Endothelial cell of umbilical vein (primary cell): ENCODE results near the gene MVB12B. TPM values are rescaled to one million over a fixed set of nuclear protein-coding genes. Genes with fewer than 3 reads are reported as not detected.

Experiments used
- BruUV-seq: library from RNA; stranded (reverse); fragments of 400-500 nt; replicated peaks from 2 replicates; lab custom pipeline; 2021; lab: Mats Ljungman, UMichigan
- CTCF ChIA-PET: fragments of 300-600, 350-600 bp; sonication (Branson Sonifier 250); formaldehyde crosslinking; loops from one replicate; lab custom pipeline; 2021; ENCODE audit warnings: antibody characterized with exemption, inconsistent platforms; lab: Charles Lee
- POLR2A ChIA-PET: fragments of 300-600, 350-600 bp; sonication (Branson Sonifier 250); formaldehyde crosslinking; loops from one replicate; lab custom pipeline; 2021; ENCODE audit warnings: antibody characterized with exemption, inconsistent platforms; lab: Charles Lee
- DNase-seq: peaks from one replicate; pipeline ENCODE4 v3.0.0-alpha.2; 2011; ENCODE audit warnings: low read depth, low spot score
- FAIRE-seq: peaks from 2 replicates; lab custom pipeline; 2011; peaks lifted over from hg19 to GRCh38; lab: Jason Lieb, UNC
- H2AFZ ChIP-seq: 2 replicates; pipeline ENCODE4 v1.6.0; 2012; ENCODE audit warnings: low read depth, low read length, control low read depth, inconsistent platforms
- H3K27ac ChIP-seq: 2 replicates; pipeline ENCODE4 v1.5.1; 2011; ENCODE audit warnings: low read depth, mild to moderate bottlenecking, control low read depth, low read length, moderate library complexity; ENCODE audit not compliant: insufficient read depth
- H3K27me3 ChIP-seq, 2 experiments: 2 replicates each; pipeline versions ENCODE4 v1.6.0 to v1.6.1; 2011; ENCODE audit warnings: low read length in 2 of 2, mixed read lengths in 1 of 2; ENCODE audit not compliant: control insufficient read depth in 2 of 2, insufficient read depth in 2 of 2
- H3K36me3 ChIP-seq, 2 experiments: 2 replicates in 1 of 2; 3 replicates in 1 of 2; pipeline ENCODE4 v1.5.1; 2011; ENCODE audit warnings: low read length in 2 of 2, mild to moderate bottlenecking in 1 of 2, moderate library complexity in 1 of 2; ENCODE audit not compliant: control insufficient read depth in 2 of 2, insufficient read depth in 2 of 2; ENCODE audit errors: extremely low read depth in 1 of 2
- H3K4me1 ChIP-seq: 3 replicates; pipeline ENCODE4 v1.5.1; 2011; ENCODE audit warnings: mild to moderate bottlenecking, low read length; ENCODE audit not compliant: control insufficient read depth, insufficient read depth; ENCODE audit errors: extremely low read depth
- H3K4me2 ChIP-seq: 2 replicates; pipeline ENCODE4 v1.6.1; 2011; ENCODE audit warnings: low read length, control low read depth, mixed read lengths; ENCODE audit not compliant: insufficient read depth
- H3K4me3 ChIP-seq, 3 experiments: fragments of 200-600 bp in 1 of 3; sonication (generic), shearing (Covaris generic) in 1 of 3; replicated peaks in 1 of 3; 2 replicates each; pipeline ENCODE4 v1.5.1; 2011 to 2016; ENCODE audit warnings: control low read depth in 3 of 3, low read length in 3 of 3, mild to moderate bottlenecking in 2 of 3, inconsistent platforms in 1 of 3, low read depth in 1 of 3, moderate library complexity in 1 of 3; ENCODE audit not compliant: insufficient read depth in 1 of 3
- H3K79me2 ChIP-seq: 2 replicates; pipeline ENCODE4 v1.6.0; 2012; ENCODE audit warnings: low read length, inconsistent platforms; ENCODE audit not compliant: control insufficient read depth, insufficient read depth
- H3K9ac ChIP-seq: replicated peaks from 2 replicates; pipeline ENCODE3; 2011; ENCODE audit warnings: low read length, control low read depth; ENCODE audit not compliant: insufficient read depth; ENCODE audit errors: extremely low read depth
- H3K9me1 ChIP-seq: replicated peaks from 3 replicates; pipeline ENCODE4 v1.6.0; 2011; ENCODE audit warnings: mild to moderate bottlenecking, low read length; ENCODE audit not compliant: control insufficient read depth, insufficient read depth; ENCODE audit errors: extremely low read depth
- H3K9me3 ChIP-seq: replicated peaks from 2 replicates; pipeline ENCODE4 v1.5.1; 2012; ENCODE audit warnings: low read length, inconsistent platforms; ENCODE audit not compliant: control insufficient read depth, insufficient read depth
- H4K20me1 ChIP-seq: replicated peaks from 2 replicates; pipeline ENCODE3; 2011; ENCODE audit warnings: mild to moderate bottlenecking, low read length; ENCODE audit not compliant: control insufficient read depth, insufficient read depth; ENCODE audit errors: extremely low read depth
- CTCF ChIP-seq, 2 donors: IDR thresholded peaks; 1 replicate in 1 of 2; 2 replicates in 1 of 2; pipeline ENCODE4 v1.5.1; 2011; ENCODE audit warnings: low read length in 2 of 2, mild to moderate bottlenecking in 2 of 2, moderate library complexity in 2 of 2, control low read depth in 1 of 2, inconsistent platforms in 1 of 2, low read depth in 1 of 2; ENCODE audit not compliant: insufficient read depth in 1 of 2; ENCODE audit errors: extremely low read depth in 1 of 2
- EZH2 ChIP-seq: IDR thresholded peaks from 2 replicates; pipeline ENCODE4 v1.6.1; 2012; ENCODE audit warnings: borderline replicate concordance, low read depth, mild to moderate bottlenecking, moderate library complexity, low read length, inconsistent platforms; ENCODE audit not compliant: severe bottlenecking
- FOS ChIP-seq: IDR thresholded peaks from 2 replicates; pipeline ENCODE4 v1.6.1; 2011; ENCODE audit warnings: mild to moderate bottlenecking, low read length, moderate library complexity, borderline replicate concordance; ENCODE audit not compliant: insufficient read depth
- GATA2 ChIP-seq: IDR thresholded peaks from 2 replicates; pipeline ENCODE4 v1.7.0; 2011; ENCODE audit warnings: low read depth, mild to moderate bottlenecking, moderate library complexity, mixed read lengths, low read length; ENCODE audit not compliant: insufficient read length, insufficient read depth
- JUN ChIP-seq: IDR thresholded peaks from 2 replicates; pipeline ENCODE4 v1.6.1; 2011; ENCODE audit warnings: borderline replicate concordance, low read depth; ENCODE audit not compliant: insufficient read length, insufficient read depth
- MYC ChIP-seq: IDR thresholded peaks from one replicate; pipeline ENCODE4 v1.6.1; 2011; ENCODE audit warnings: mild to moderate bottlenecking, low read depth, low read length
- POLR2A ChIP-seq: IDR thresholded peaks from 2 replicates; pipeline ENCODE4 v1.6.1; 2012; ENCODE audit warnings: low read depth, mild to moderate bottlenecking, control low read depth, low read length
- POLR2AphosphoS5 ChIP-seq: IDR thresholded peaks from 2 replicates; pipeline ENCODE4 v1.6.1; 2012; ENCODE audit warnings: low read depth, mild to moderate bottlenecking, control low read depth, low read length, moderate library complexity; ENCODE audit not compliant: insufficient read depth
- dilution Hi-C: fragments of 300-500 bp; cut with MboI; formaldehyde crosslinking; loops from one replicate; pipeline ENCODE4 v1.15.0; 2019; ENCODE audit warnings: low sequenced_read_pairs; ENCODE audit not compliant: extremely low pct_ligation_motif_present
- intact Hi-C: fragments of 100-400 bp; cut with micrococcal nuclease; formaldehyde crosslinking; loops from one replicate; pipeline ENCODE4 v1.10.0; 2022
- polyA plus RNA-seq, 4 experiments: library from polyadenylated mRNA; depleted of rRNA in 3 of 4; stranded (reverse) in 3 of 4; unstranded in 1 of 4; fragments of >200 nt; gene quantifications; 2 replicates each; pipeline versions ENCODE4 v1.2.1 to v1.2.3, GENCODE V29; 2011 to 2012; ENCODE audit warnings: missing spikeins in 1 of 4
- total RNA-seq: library from RNA; stranded (reverse); gene quantifications from 2 replicates; pipeline ENCODE4 v1.2.3, GENCODE V29; 2021
- TF ChIP-seq, protein P1 (sequence below): IDR thresholded peaks from 2 replicates; pipeline ENCODE4 v1.6.1; 2011; ENCODE audit not compliant: insufficient read depth, insufficient read length

Gene MVB12B
- total and polyA plus RNA-seq, 2 donors (not counting 3 experiments of a cell fraction or from before 2014, with no cell fraction given): 6.6 to 17.3 TPM

DNA sequence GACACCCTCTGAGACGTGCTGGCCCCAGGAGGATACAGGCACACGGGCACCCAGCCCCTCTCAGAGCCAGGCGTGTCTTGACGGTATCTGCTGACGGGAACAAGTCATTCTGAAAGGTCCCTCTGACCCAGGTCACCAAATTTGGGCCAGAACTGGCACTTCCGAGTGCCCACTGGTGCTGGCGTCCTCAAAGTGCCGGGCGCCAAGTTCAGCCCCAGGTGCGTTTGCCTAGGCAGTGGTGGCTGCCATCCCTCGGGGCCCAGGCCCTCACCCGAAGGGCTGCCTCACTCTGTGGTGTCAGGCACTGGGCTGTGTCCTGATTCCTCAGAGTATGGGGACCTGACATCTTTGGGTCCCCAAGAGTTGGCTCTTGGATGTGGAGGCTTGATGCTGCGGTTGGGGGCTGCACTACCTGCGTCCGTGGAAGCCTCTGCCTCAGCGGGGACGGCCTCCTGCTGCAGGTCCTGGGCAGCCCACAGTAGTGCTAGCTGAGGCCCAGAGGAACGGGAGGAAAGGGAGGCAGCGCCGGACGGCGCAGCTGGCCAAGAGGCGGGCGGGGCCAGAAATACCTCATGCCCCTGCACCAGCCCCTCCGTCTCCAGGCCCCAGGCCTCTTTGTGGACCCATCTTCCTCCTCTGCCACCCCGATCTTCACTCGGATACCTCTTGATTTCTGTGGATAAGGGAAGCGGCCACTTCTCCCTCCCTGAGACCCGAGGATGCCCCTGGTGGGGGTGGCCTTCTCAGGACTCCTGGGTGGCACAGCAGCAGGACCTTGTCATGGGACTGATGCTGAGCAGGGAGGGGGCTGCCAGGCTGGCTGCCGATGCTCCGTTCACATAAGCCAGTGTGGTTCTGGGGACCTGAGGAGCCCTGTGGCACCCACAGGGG is 177.7 kb downstream of the MVB12B start:
- DNase-seq: no peak
- Histone ChIP-seq H3K4me2 (no peak overlapping the region), H3K36me3 (no peaks in the 10 kb centered on the region), H3K27me3 (peaks cover 0 to 5% of the 10 kb centered on the region in 2 experiments), H3K4me3 (no peak overlapping the region), H3K27ac (no peak overlapping the region), H4K20me1 (no peaks in the 10 kb centered on the region), H3K9me3 (no peaks in the 10 kb centered on the region), H3K9me1 (no peaks in the 10 kb centered on the region), H3K9ac (no peak overlapping the region), H2AFZ (no peak overlapping the region), H3K79me2 (no peaks in the 10 kb centered on the region), H3K4me1 (no peaks in the 10 kb centered on the region)
- intact Hi-C loops: no loop called here
- no peak for FAIRE-seq
- POLR2A ChIA-PET: no interaction called here
- CTCF ChIA-PET: interaction anchor here (0.5 to 1.1 kb wide), 2 partner anchors 52 to 125 kb away, joined by 3 read pairs; no protein-coding TSS in a partner anchor
- TF ChIP-seq GATA2 (no peak), POLR2A (no peak), EZH2 (no peak), CTCF (IDR thresholded peaks at IDR 0.05; ENCODE audit: extremely low read depth in 1 of 2, insufficient read depth in 1 of 2, low read depth in 1 of 2, low read length in 2 of 2) (no peak), POLR2AphosphoS5 (no peak), MYC (no peak), JUN (no peak), FOS (no peak)
- TF ChIP-seq, protein P1, sequence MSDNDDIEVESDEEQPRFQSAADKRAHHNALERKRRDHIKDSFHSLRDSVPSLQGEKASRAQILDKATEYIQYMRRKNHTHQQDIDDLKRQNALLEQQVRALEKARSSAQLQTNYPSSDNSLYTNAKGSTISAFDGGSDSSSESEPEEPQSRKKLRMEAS: no peak
- BruUV-seq: no TSS peak
- dilution Hi-C loops: no loop called here
